Heart left ventricle (tissue), 16 donors: ENCODE data around the gene CNOT9. TPM values are rescaled to one million over a fixed set of nuclear protein-coding genes. Genes with fewer than 3 reads are reported as not detected.

Experiments
- ATAC-seq, 4 donors: fragments of 200-7000 bp; cut with Tn5 transposase; one replicate each; pipeline ENCODE4 v1.9.1; 2020 to 2022; ENCODE audit warnings: moderate library complexity in 4 of 4, mild to moderate bottlenecking in 3 of 4, moderate number of reproducible peaks in 1 of 4
- DNase-seq, 5 donors: peaks; one replicate each; pipeline ENCODE4 v3.0.0-alpha.2; 2020
- H3K27ac ChIP-seq, 12 donors: fragments of 200-600 bp; sonication (generic) in 4 of 12; one replicate each; pipeline versions ENCODE4 v1.5.0 to v1.8.0; 2016 to 2022; ENCODE audit warnings: mild to moderate bottlenecking in 2 of 12
- H3K27me3 ChIP-seq, 9 donors: fragments of 200-600 bp; sonication (generic) in 2 of 9; one replicate each; pipeline versions ENCODE4 v1.5.1 to v1.8.0; 2016 to 2022; ENCODE audit warnings: mild to moderate bottlenecking in 3 of 9
- H3K36me3 ChIP-seq, 9 donors: fragments of 200-600 bp; sonication (generic) in 2 of 9; one replicate each; pipeline versions ENCODE4 v1.5.0 to v1.8.0; 2018 to 2022; ENCODE audit warnings: mild to moderate bottlenecking in 2 of 9
- H3K4me1 ChIP-seq, 12 donors: fragments of 200-600 bp; sonication (generic) in 4 of 12; one replicate each; pipeline versions ENCODE4 v1.5.0 to v1.8.0; 2016 to 2022; ENCODE audit warnings: mild to moderate bottlenecking in 3 of 12
- H3K4me3 ChIP-seq, 12 donors: fragments of 200-600 bp; sonication (generic) in 4 of 12; one replicate each; pipeline versions ENCODE4 v1.5.0 to v1.8.0; 2017 to 2022; ENCODE audit warnings: mild to moderate bottlenecking in 9 of 12, moderate library complexity in 4 of 12
- H3K9me3 ChIP-seq, 12 donors: fragments of 200-600 bp; sonication (generic) in 4 of 12; one replicate each; pipeline versions ENCODE4 v1.5.0 to v1.8.0; 2016 to 2022; ENCODE audit warnings: mild to moderate bottlenecking in 1 of 12
- CTCF ChIP-seq, 12 donors: fragments of 200-600 bp; sonication (generic) in 4 of 12; IDR thresholded peaks; one replicate each; pipeline versions ENCODE4 v1.5.0 to v1.8.0; 2018 to 2022; ENCODE audit warnings: antibody characterized with exemption in 12 of 12, mild to moderate bottlenecking in 5 of 12
- POLR2A ChIP-seq, 2 donors: fragments of 450-650 bp; IDR thresholded peaks; one replicate each; pipeline ENCODE4 v1.6.1; 2017; ENCODE audit warnings: antibody characterized with exemption in 2 of 2, mild to moderate bottlenecking in 2 of 2, moderate library complexity in 2 of 2
- WGBS, 4 donors: extraction: QIAGEN DNeasy Blood & Tissue Kit in 2 of 4; methylation state at CpG; one replicate each; pipeline versions ENCODE4 v1.1.5 to v1.1.7; 2013 to 2018; 5-methylcytosine and 5-hydroxymethylcytosine counted together
- intact Hi-C, 10 donors: fragments of 100-400 bp; cut with DNase I; formaldehyde crosslinking; loops; one replicate each; pipeline versions ENCODE4 v1.11.1 to v1.14.2; 2022
- polyA plus RNA-seq, 2 donors: library from polyadenylated mRNA; stranded (reverse); fragments of 200-250 nt; gene quantifications; one replicate each; pipeline ENCODE4 v1.2.3, GENCODE V29; 2013
- total RNA-seq, 9 donors: library from RNA; depleted of rRNA in 2 of 9; stranded (reverse); fragments of >200 nt in 2 of 9; fragmentation: NEBNext Ultra II Directional in 3 of 9; extraction: Animal tissue kit (Norgen Biotek cat#: 25700) in 3 of 9; gene quantifications; one replicate each; pipeline versions ENCODE4 v1.1.0 to v1.2.4, GENCODE V29; 2016 to 2023
- donor health status: ischemic (EF 13 %, LVEDD 7.1; RV severe dilation, severe dysfunction).
- donor health status: healthy with polysubstance abuse.
- donor health status: DM: no; HTN: yes; CAD: no.
- donor health status: DM: no; HTN: no; CAD: no.
- donor health status: ischemic (EF 25% LVEDD 6.9; RV normal size, moderate dysfunction).
- donor health status: ischemic (EF 25% LVEDD 5.7; RV mildly dilated, moderate dysfunction).
- donor health status: healthy.
- donor health status: DM: yes; HTN: yes; CAD: no.
- donor health status: ischemic (EF 35%, LVEDD 5.7; RV mildly dilated, moderate dysfunction).
- donor health status: nonischemic (EF 11% LVEDD 7.7; RV severe dilation, severe dysfunction).
- donor health status: DM: yes; HTN: yes; CAD: no.
- donor health status: PGD.
- donor health status: ischemic (EF 29% LVEDD 5.4; RV normal size, mild dysfunction).
- donor health status: nonischemic (EF 23%, LVEDD 6.1; RV moderate dilation, normal function).

Gene CNOT9
- total and polyA plus RNA-seq, 11 donors, result 12.2 to 34.8 (median 23.1) TPM

GRCh38 chr2:218558986-218559385 lies 9.7 kb upstream of the CNOT9 start:
- H3K36me3 ChIP-seq, result peaks cover 0 to 97% (median 83%) of the 10 kb centered on the region in 9 donors
- DNase-seq (no peak), ATAC-seq (no peak)
- no peak overlapping the region for H3K4me3 ChIP-seq
- whole genome bisulfite sequencing, 4 donors, result 92 to 96% (median 93%) methylated on average over 3 of the region's 3 CpGs
- H3K27me3 ChIP-seq, result no peaks in the 10 kb centered on the region
- intact Hi-C loops, result no loop called here
- TF ChIP-seq CTCF (IDR thresholded peaks at IDR 0.05), result no peak
- TF ChIP-seq POLR2A (IDR thresholded peaks at IDR 0.05), result no peak
- H3K4me1 ChIP-seq, result peaks cover 0 to 13% (median 0%) of the 10 kb centered on the region in 12 donors
- no peak overlapping the region for H3K27ac ChIP-seq
- no peaks in the 10 kb centered on the region for H3K9me3 ChIP-seq

- ATAC-seq (no peak), DNase-seq (no peak)
- Histone ChIP-seq H3K4me1 (peaks cover 0 to 20% (median 9%) of the 10 kb centered on the region in 12 donors), H3K27ac (no peak overlapping the region), H3K9me3 (no peaks in the 10 kb centered on the region), H3K36me3 (peaks cover 0 to 60% (median 46%) of the 10 kb centered on the region in 9 donors), H3K27me3 (no peaks in the 10 kb centered on the region), H3K4me3 (no peak overlapping the region)
- TF ChIP-seq POLR2A (IDR thresholded peaks at IDR 0.05) (no peak), CTCF (IDR thresholded peaks at IDR 0.05) (no peak)
- 80 to 100% (median 92%) methylated on average over 1 of the region's 1 CpG for WGBS, 4 donors
- intact Hi-C loops, result loop anchor here in 2 of 10 donors (10.0 kb wide), 2 partner anchors 91 to 159 kb away; partner anchors contain the start of genes BCS1L (in 1 of the 2) and ZNF142 (in 1 of the 2)
Measured at GRCh38 chr2:218564056-218564455, 4.6 kb upstream of the CNOT9 start.

- Histone ChIP-seq H3K27me3 (no peaks in the 10 kb centered on the region), H3K27ac (no peak overlapping the region), H3K4me1 (peaks cover 8 to 40% (median 28%) of the 10 kb centered on the region in 12 donors), H3K36me3 (peaks cover 0 to 37% (median 26%) of the 10 kb centered on the region in 9 donors), H3K4me3 (no peak overlapping the region), H3K9me3 (no peaks in the 10 kb centered on the region)
- no peak for TF ChIP-seq POLR2A (IDR thresholded peaks at IDR 0.05)
- intact Hi-C loops, result loop anchor here in 8 of 10 donors (5.0 to 10.0 kb wide), 7 partner anchors 81 to 279 kb away; partner anchors contain the start of genes BCS1L (in 3 of the 8) and ZNF142 (in 3 of the 8)
- DNase-seq (no peak), ATAC-seq (no peak)
- WGBS, 4 donors, result 78 to 92% (median 88%) methylated on average over 1 of the region's 1 CpG
Measured at GRCh38 chr2:218566296-218566695, 2.3 kb upstream of the CNOT9 start.

GRCh38 chr2:218567797-218568189 lies 846 bp upstream of the CNOT9 start:
- H3K36me3 ChIP-seq, result peaks cover 0 to 33% (median 25%) of the 10 kb centered on the region in 9 donors
- peak overlapping the region; percentile 83 to 99 (median 92) for H3K27ac ChIP-seq
- H3K4me3 ChIP-seq, result peak overlapping the region; percentile 60 to 90 (median 80)
- ATAC-seq (peak; percentile 5 to 57 (median 30)), DNase-seq (no peak)
- TF ChIP-seq POLR2A (IDR thresholded peaks at IDR 0.05), result no peak
- no peak for TF ChIP-seq CTCF (IDR thresholded peaks at IDR 0.05)
- H3K27me3 ChIP-seq, result no peaks in the 10 kb centered on the region
- intact Hi-C loops, result loop anchor here in 8 of 10 donors (1.0 to 10.0 kb wide), 9 partner anchors 80 to 280 kb away; partner anchors contain the start of genes BCS1L (in 3 of the 8) and ZNF142 (in 3 of the 8)
- H3K9me3 ChIP-seq, result no peaks in the 10 kb centered on the region
- H3K4me1 ChIP-seq, result peaks cover 8 to 52% (median 30%) of the 10 kb centered on the region in 12 donors
- WGBS, 4 donors, result 0 to 1% (median 0%) methylated on average over 19 of the region's 19 CpGs
